HCT116 (cell line): Measurements from ENCODE around the gene UBAP1L. TPM values are rescaled to one million over a fixed set of nuclear protein-coding genes. Genes with fewer than 3 reads are reported as not detected.

ENCODE experiments used
- ATAC-seq: fragments of 200-7000 bp; cut with Tn5 transposase; 2 replicates; pipeline ENCODE4 v1.9.1; 2020; ENCODE audit warnings: mild to moderate bottlenecking, moderate library complexity
- BruUV-seq: library from RNA; stranded (reverse); fragments of 400-500 nt; replicated peaks from 2 replicates; lab custom pipeline; 2021; lab: Mats Ljungman, UMichigan
- CTCF ChIA-PET: fragments of 300-600 bp; sonication (Branson Sonifier 250); formaldehyde crosslinking; loops from one replicate; lab custom pipeline; 2021; ENCODE audit warnings: antibody characterized with exemption; lab: Charles Lee
- POLR2A ChIA-PET: fragments of 300-600, 350-600 bp; sonication (Branson Sonifier 250); formaldehyde crosslinking; loops from one replicate; lab custom pipeline; 2021; ENCODE audit warnings: antibody characterized with exemption; lab: Charles Lee
- RAD21 ChIA-PET, 2 experiments: fragments of 300-600 bp; sonication (Branson Sonifier 250); formaldehyde crosslinking; loops; one replicate each; lab custom pipeline; 2023; ENCODE audit warnings: low total read pairs in 2 of 2; ENCODE audit not compliant: uncharacterized antibody in 2 of 2, unreplicated experiment in 2 of 2, low non-redundant PET in 1 of 2; lab: Charles Lee
- DNase-seq: peaks from one replicate; pipeline ENCODE4 v3.0.0-alpha.2; 2010; ENCODE audit warnings: low read depth, low spot score
- H2AFZ ChIP-seq: fragments of 200-600 bp; shearing (Covaris generic), sonication (generic); 2 replicates; pipeline ENCODE4 v1.6.1; 2017; ENCODE audit warnings: low read depth, mixed run types, mixed read lengths, antibody characterized with exemption, low read length; ENCODE audit not compliant: poor library complexity, severe bottlenecking
- H3K27ac ChIP-seq: 2 replicates; pipeline ENCODE4 v1.5.1; 2012; ENCODE audit warnings: low read depth, low read length
- H3K27me3 ChIP-seq: fragments of 200-600 bp; sonication (generic); 2 replicates; pipeline ENCODE4 v1.6.1; 2016; ENCODE audit warnings: mixed run types, low read length, mixed read lengths; ENCODE audit not compliant: insufficient read depth
- H3K36me3 ChIP-seq, 2 experiments: fragments of 200-500 bp in 1 of 2; fragments of 200-600 bp in 1 of 2; sonication (Bioruptor generic) in 1 of 2; sonication (generic) in 1 of 2; 2 replicates each; pipeline versions ENCODE4 v1.5.1 to v1.6.1; 2014 to 2016; ENCODE audit warnings: low read length in 2 of 2, inconsistent platforms in 1 of 2, mixed read lengths in 1 of 2, mixed run types in 1 of 2; ENCODE audit not compliant: insufficient read depth in 2 of 2, control insufficient read depth in 1 of 2
- H3K4me1 ChIP-seq, 2 experiments: fragments of 200-600 bp in 1 of 2; sonication (generic) in 1 of 2; 2 replicates each; pipeline versions ENCODE4 v1.5.1 to v1.6.1; 2012 to 2017; ENCODE audit warnings: low read length in 2 of 2, inconsistent platforms in 1 of 2, mild to moderate bottlenecking in 1 of 2, mixed read lengths in 1 of 2, mixed run types in 1 of 2, moderate library complexity in 1 of 2; ENCODE audit not compliant: insufficient read depth in 2 of 2, control insufficient read depth in 1 of 2
- H3K4me2 ChIP-seq: fragments of 200-600 bp; sonication (generic); 2 replicates; pipeline ENCODE4 v1.6.1; 2017; ENCODE audit warnings: mixed run types, low read length, mixed read lengths
- H3K4me3 ChIP-seq, 2 experiments: fragments of 200-600 bp in 1 of 2; sonication (generic) in 1 of 2; replicated peaks in 1 of 2; 2 replicates each; pipeline ENCODE4 v1.5.1; 2011 to 2016; ENCODE audit warnings: low read length in 2 of 2, control low read depth in 1 of 2, low read depth in 1 of 2, mild to moderate bottlenecking in 1 of 2, mixed read lengths in 1 of 2, mixed run types in 1 of 2
- H3K79me2 ChIP-seq: fragments of 200-600 bp; sonication (generic); 2 replicates; pipeline ENCODE4 v1.6.1; 2017; ENCODE audit warnings: mild to moderate bottlenecking, mixed run types, low read length, moderate library complexity, mixed read lengths; ENCODE audit not compliant: insufficient read depth
- H3K9ac ChIP-seq: fragments of 200-600 bp; sonication (generic); 2 replicates; pipeline ENCODE4 v1.6.1; 2016; ENCODE audit warnings: low read length, mixed read lengths
- H3K9me2 ChIP-seq: fragments of 200-600 bp; sonication (generic), shearing (Covaris generic); 2 replicates; pipeline ENCODE4 v1.6.1; 2017; ENCODE audit warnings: mixed run types, mild to moderate bottlenecking, moderate library complexity; ENCODE audit not compliant: insufficient read depth
- H3K9me3 ChIP-seq, 2 experiments: fragments of 200-500 bp in 1 of 2; fragments of 200-600 bp in 1 of 2; sonication (Bioruptor generic) in 1 of 2; sonication (generic) in 1 of 2; 2 replicates each; pipeline ENCODE4 v1.6.1; 2014 to 2017; ENCODE audit warnings: low read length in 2 of 2, mixed read lengths in 2 of 2, inconsistent platforms in 1 of 2, low read depth in 1 of 2, mild to moderate bottlenecking in 1 of 2, mixed run types in 1 of 2, moderate library complexity in 1 of 2; ENCODE audit not compliant: control insufficient read depth in 1 of 2, insufficient read depth in 1 of 2
- H4K20me1 ChIP-seq: fragments of 200-600 bp; sonication (generic), shearing (Covaris generic); 2 replicates; pipeline ENCODE4 v1.6.1; 2017; ENCODE audit warnings: mixed run types, mild to moderate bottlenecking, moderate library complexity; ENCODE audit not compliant: insufficient read depth
- CBX3 ChIP-seq: IDR thresholded peaks from 2 replicates; pipeline ENCODE4 v1.6.1; 2012; ENCODE audit warnings: low read depth
- CEBPB ChIP-seq: IDR thresholded peaks from 2 replicates; pipeline ENCODE4 v1.6.1; 2012; ENCODE audit warnings: low read depth
- EGR1 ChIP-seq: IDR thresholded peaks from 2 replicates; pipeline ENCODE4 v1.6.1; 2012; ENCODE audit warnings: low read depth
- ELF1 ChIP-seq: IDR thresholded peaks from 2 replicates; pipeline ENCODE4 v1.6.1; 2012; ENCODE audit warnings: low read depth, borderline replicate concordance
- EZH2 ChIP-seq: fragments of 200-600 bp; sonication (generic); IDR thresholded peaks from 2 replicates; pipeline ENCODE4 v1.6.1; 2017; ENCODE audit warnings: antibody characterized with exemption, mixed run types
- EZH2phosphoT487 ChIP-seq: fragments of 200-600 bp; IDR thresholded peaks from 2 replicates; pipeline ENCODE4 v1.6.1; 2018; ENCODE audit warnings: antibody characterized with exemption, borderline replicate concordance
- FOSL1 ChIP-seq: IDR thresholded peaks from 2 replicates; pipeline ENCODE4 v1.6.1; 2012; ENCODE audit warnings: low read depth
- JUND ChIP-seq: IDR thresholded peaks from 2 replicates; pipeline ENCODE4 v1.6.1; 2012
- POLR2A ChIP-seq: IDR thresholded peaks from 2 replicates; pipeline ENCODE4 v1.7.0; 2011; ENCODE audit warnings: borderline replicate concordance; ENCODE audit not compliant: insufficient read depth, insufficient read length; ENCODE audit errors: extremely low read depth
- POLR2AphosphoS5 ChIP-seq: IDR thresholded peaks from 2 replicates; pipeline ENCODE4 v1.6.1; 2011; ENCODE audit warnings: mild to moderate bottlenecking, low read depth, low read length, moderate library complexity
- SIN3A ChIP-seq: IDR thresholded peaks from 2 replicates; pipeline ENCODE4 v1.6.1; 2012; ENCODE audit warnings: low read depth
- SP1 ChIP-seq: IDR thresholded peaks from 2 replicates; pipeline ENCODE4 v1.6.1; 2012; ENCODE audit warnings: low read depth
- SRF ChIP-seq: IDR thresholded peaks from 2 replicates; pipeline ENCODE4 v1.6.1; 2012; ENCODE audit warnings: low read depth
- YY1 ChIP-seq: IDR thresholded peaks from 2 replicates; pipeline ENCODE4 v1.6.1; 2011; ENCODE audit warnings: low read length, low read depth, moderate library complexity, mild to moderate bottlenecking; ENCODE audit not compliant: insufficient replicate concordance; ENCODE audit errors: extremely low read depth
- intact Hi-C: fragments of 100-400 bp; cut with micrococcal nuclease; formaldehyde crosslinking; loops from 2 replicates; pipeline ENCODE4 v1.10.0; 2022
- total RNA-seq: library from RNA; stranded (reverse); gene quantifications from one replicate; pipeline ENCODE4 v1.2.1, GENCODE V29; 2021; ENCODE audit not compliant: unreplicated experiment
- TF ChIP-seq, protein P1 (sequence below), 3 experiments: fragments of 200-600 bp in 1 of 3; sonication (generic) in 1 of 3; IDR thresholded peaks in 2 of 3; conservative IDR thresholded peaks in 1 of 3; 2 replicates each; pipeline ENCODE4 v1.5.1; 2012 to 2017; ENCODE audit warnings: low read depth in 2 of 3, low read length in 2 of 3, antibody characterized with exemption in 1 of 3, borderline replicate concordance in 1 of 3, control low read depth in 1 of 3, mild to moderate bottlenecking in 1 of 3, mixed read lengths in 1 of 3, mixed run types in 1 of 3, moderate library complexity in 1 of 3; ENCODE audit not compliant: insufficient read depth in 1 of 3
- TF ChIP-seq, protein P2 (sequence below): IDR thresholded peaks from 2 replicates; pipeline ENCODE4 v1.6.1; 2012; ENCODE audit warnings: low read depth
- TF ChIP-seq, protein P3 (sequence below): IDR thresholded peaks from 2 replicates; pipeline ENCODE4 v1.6.1; 2012

UBAP1L gene
- total RNA-seq, 1 experiment from 2014 or later: 4.0 TPM

DNA sequence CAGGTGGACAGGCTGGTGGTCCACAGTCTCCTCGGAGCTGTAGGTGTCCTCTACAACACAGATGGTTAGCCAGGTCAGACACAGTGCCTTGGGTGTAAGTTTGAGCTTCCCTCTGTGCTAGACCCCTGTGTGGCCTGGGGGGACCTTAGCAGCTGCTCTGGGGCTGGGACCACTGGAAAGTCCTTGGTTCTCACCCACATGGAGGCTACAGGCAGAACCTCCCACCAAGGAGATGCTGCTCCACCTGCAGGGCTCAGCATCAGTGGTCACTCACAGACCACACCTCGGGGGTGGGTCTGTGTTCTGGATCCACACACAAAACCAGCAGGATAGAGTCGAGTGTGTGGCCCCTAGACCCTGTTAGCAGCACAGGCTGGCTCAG, 55.6 kb downstream of the UBAP1L start:
- intact Hi-C loops: no loop called here
- ChIA-PET RAD21 (no interaction called here), POLR2A (no interaction called here), CTCF (no interaction called here)
- DNase-seq: no peak
- no peaks in the 10 kb centered on the region for H3K9me2 ChIP-seq
- no peaks in the 10 kb centered on the region for H3K9me3 ChIP-seq
- peaks cover 23 to 39% of the 10 kb centered on the region in 2 experiments for H3K4me1 ChIP-seq
- H3K36me3 ChIP-seq: no peaks in the 10 kb centered on the region
- BruUV-seq: no TSS peak
- TF ChIP-seq SRF (no peak), EGR1 (no peak), FOSL1 (no peak), SIN3A (no peak), EZH2phosphoT487 (no peak), YY1 (no peak), EZH2 (no peak), CBX3 (no peak), SP1 (no peak), ELF1 (no peak), POLR2AphosphoS5 (no peak), JUND (no peak), POLR2A (no peak), CEBPB (no peak)
- TF ChIP-seq, protein P1, sequence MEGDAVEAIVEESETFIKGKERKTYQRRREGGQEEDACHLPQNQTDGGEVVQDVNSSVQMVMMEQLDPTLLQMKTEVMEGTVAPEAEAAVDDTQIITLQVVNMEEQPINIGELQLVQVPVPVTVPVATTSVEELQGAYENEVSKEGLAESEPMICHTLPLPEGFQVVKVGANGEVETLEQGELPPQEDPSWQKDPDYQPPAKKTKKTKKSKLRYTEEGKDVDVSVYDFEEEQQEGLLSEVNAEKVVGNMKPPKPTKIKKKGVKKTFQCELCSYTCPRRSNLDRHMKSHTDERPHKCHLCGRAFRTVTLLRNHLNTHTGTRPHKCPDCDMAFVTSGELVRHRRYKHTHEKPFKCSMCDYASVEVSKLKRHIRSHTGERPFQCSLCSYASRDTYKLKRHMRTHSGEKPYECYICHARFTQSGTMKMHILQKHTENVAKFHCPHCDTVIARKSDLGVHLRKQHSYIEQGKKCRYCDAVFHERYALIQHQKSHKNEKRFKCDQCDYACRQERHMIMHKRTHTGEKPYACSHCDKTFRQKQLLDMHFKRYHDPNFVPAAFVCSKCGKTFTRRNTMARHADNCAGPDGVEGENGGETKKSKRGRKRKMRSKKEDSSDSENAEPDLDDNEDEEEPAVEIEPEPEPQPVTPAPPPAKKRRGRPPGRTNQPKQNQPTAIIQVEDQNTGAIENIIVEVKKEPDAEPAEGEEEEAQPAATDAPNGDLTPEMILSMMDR (IDR thresholded peaks at IDR 0.05 in 2 of 3, conservative IDR thresholded peaks at IDR 0.05 in 1 of 3; ENCODE audit: borderline replicate concordance in 1 of 3, insufficient read depth in 1 of 3, low read depth in 2 of 3, low read length in 2 of 3): no peak
- TF ChIP-seq, protein P2, sequence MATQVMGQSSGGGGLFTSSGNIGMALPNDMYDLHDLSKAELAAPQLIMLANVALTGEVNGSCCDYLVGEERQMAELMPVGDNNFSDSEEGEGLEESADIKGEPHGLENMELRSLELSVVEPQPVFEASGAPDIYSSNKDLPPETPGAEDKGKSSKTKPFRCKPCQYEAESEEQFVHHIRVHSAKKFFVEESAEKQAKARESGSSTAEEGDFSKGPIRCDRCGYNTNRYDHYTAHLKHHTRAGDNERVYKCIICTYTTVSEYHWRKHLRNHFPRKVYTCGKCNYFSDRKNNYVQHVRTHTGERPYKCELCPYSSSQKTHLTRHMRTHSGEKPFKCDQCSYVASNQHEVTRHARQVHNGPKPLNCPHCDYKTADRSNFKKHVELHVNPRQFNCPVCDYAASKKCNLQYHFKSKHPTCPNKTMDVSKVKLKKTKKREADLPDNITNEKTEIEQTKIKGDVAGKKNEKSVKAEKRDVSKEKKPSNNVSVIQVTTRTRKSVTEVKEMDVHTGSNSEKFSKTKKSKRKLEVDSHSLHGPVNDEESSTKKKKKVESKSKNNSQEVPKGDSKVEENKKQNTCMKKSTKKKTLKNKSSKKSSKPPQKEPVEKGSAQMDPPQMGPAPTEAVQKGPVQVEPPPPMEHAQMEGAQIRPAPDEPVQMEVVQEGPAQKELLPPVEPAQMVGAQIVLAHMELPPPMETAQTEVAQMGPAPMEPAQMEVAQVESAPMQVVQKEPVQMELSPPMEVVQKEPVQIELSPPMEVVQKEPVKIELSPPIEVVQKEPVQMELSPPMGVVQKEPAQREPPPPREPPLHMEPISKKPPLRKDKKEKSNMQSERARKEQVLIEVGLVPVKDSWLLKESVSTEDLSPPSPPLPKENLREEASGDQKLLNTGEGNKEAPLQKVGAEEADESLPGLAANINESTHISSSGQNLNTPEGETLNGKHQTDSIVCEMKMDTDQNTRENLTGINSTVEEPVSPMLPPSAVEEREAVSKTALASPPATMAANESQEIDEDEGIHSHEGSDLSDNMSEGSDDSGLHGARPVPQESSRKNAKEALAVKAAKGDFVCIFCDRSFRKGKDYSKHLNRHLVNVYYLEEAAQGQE: no peak
- TF ChIP-seq, protein P3, sequence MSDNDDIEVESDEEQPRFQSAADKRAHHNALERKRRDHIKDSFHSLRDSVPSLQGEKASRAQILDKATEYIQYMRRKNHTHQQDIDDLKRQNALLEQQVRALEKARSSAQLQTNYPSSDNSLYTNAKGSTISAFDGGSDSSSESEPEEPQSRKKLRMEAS: no peak
- H3K27ac ChIP-seq: no peak overlapping the region
- H3K4me2 ChIP-seq: no peak overlapping the region
- H4K20me1 ChIP-seq: no peaks in the 10 kb centered on the region
- H3K79me2 ChIP-seq: no peaks in the 10 kb centered on the region
- H3K4me3 ChIP-seq: no peak overlapping the region
- no peak for ATAC-seq
- no peak overlapping the region for H2AFZ ChIP-seq
- no peaks in the 10 kb centered on the region for H3K27me3 ChIP-seq
- no peak overlapping the region for H3K9ac ChIP-seq
